NCI-H510A treated with DMSO at 0.1 percent for 48 hours (cell line): Measurements from ENCODE around the gene FBXW12.
"Not testable (repeated sequence)": the region's sequence is repeated elsewhere in the genome, so short reads cannot be mapped to it uniquely, and the experiment has no call there.

Source experiments
- DNase-seq: peaks from one replicate; lab custom pipeline; 2025; lab: John Stamatoyannopoulos, UW

FBXW12 gene, protein sequence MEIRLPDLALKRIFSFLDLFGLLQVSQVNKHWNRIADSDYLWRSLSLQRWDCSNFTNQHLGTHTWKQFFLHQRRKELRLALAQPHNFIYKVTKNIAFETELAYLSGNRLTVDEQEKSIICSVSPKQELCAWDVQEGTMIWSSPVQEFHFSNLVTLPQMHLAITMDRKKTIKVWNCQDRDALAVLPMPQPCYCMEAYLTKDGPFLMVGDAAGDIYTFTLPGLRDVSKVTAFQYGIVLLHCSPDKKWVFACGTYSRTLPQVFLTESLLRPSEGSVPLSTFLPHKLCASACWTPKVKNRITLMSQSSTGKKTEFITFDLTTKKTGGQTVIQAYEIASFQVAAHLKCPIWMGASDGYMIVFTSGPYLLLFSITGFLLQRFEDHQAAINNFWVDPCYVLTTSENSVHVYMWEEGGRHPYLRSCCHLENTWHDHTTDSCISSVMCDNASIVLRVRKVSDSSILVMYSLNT

DNA sequence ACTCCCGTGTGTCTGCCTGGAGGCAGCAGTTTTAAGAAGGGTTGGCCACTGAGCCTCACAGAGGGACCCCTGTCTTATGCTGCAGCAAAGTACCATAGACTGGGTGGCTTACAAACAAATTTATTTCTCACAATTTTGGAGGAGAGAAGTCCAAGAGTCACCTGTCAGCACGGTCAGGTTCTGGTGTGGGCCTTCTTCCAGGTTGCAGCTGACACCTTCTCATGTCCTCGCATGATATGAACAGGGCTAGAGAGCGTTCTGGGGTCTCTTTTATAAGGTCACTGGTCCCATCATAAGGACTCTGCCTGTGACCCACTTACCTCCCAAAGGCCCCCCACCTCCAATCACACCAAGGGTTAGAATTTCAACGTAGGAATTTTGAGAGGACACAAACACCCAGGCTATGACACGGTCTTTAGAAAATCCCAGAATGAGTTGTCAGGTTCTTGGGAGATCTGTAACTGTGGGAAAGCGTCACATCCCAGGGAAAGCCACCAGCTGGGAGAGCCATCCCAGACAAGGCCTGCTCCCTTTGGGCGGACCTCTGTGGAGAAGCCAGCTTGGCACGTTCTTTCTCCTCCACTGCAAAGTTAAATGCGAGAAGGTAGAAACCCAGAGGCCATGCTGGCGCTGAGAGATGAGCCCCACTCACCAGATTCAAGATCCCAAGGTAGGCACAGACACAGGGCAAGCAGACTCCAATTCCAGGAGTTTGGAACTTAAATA lies at the start of gene FBXW12:
FBXW12 (plus strand) TSS at position 569 of the 726 bp plus-strand sequence. CDS start 549 bp downstream, outside the sequence.
- DNase-seq: no peak

DNA sequence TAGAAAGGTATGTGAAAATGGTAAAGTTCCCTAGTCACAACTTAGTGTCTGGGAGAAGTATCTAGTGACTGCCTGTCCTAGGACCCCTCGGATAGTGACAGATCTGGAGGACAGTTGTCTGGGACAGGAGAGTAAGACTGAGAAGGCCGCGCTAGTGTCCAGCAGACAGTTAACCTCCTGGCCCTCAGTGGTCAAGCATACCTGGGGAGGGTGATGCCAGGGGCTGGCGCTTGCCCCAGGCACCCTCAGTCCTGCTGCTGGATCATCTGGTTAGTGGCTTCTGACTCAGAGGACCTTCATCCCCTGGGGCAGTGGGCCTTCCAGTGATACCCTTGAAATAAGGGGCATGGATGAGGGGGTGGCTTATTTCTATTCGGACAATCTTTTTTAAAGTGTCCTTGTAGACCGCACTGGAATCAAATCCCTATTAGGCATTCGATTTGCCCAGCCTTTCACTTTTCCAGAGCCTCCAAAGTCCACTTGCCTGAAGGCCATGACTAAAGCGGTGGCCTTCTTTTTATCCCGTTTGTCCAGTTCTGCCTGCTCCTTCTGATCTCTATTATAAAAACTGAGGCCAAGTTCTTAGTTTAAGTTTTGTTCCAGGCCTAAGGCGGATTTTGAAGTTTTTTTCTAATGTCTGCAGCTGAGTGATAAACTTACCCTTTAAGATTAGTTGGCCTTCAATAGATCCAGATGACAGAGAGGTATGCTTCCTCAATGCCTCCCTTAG lies 40.1 kb upstream of the FBXW12 start:
- DNase-seq: not testable (repeated sequence)

DNA sequence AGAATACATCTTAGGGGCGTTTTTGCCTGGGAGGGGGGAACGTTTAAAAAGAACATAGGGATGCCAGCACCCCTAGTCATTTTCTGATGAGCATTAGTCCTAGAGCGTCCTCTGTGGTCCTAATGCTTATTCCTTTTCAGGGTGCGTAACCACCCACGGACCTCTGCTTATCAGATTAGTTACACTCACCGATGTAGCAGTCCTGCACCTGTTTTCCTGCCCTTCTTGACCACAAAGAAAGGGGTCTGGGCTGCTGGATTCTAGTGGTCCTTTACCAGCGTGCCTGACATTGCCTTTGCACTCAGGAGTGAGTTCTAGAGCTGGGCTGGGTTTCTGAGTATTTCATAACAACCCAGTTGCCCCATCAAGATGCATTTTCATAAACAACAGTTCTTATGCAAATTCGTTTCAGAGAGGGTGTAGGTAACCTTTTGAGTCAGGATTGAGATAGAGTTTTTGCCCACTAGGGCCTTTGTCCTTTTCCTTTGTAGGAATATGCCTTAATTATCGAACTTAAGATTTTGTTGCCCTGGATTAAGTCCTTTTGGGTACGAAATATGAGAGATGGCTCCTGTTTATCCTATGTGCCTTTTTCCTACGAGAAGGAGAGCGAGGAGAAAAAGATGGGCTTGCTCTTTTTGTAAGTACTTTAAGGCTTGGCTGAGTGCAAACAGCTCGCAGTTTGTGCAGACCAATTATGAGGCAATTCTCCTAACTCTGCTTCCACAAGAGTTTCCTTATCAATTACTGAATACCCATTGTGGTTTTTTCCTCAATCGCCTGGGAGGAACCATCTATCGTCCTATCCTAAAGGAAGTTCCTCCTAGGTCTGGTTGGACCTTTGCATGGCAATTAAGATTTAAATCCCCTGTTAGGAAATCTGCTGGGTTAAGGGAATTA lies 38.4 kb upstream of the FBXW12 start, which contains the start of gene SPINK8:
SPINK8 (minus strand) TSS at position 316 of the 900 bp plus-strand sequence. CDS start 5,320 bp downstream, outside the sequence.
- DNase-seq: not testable (repeated sequence)

DNA sequence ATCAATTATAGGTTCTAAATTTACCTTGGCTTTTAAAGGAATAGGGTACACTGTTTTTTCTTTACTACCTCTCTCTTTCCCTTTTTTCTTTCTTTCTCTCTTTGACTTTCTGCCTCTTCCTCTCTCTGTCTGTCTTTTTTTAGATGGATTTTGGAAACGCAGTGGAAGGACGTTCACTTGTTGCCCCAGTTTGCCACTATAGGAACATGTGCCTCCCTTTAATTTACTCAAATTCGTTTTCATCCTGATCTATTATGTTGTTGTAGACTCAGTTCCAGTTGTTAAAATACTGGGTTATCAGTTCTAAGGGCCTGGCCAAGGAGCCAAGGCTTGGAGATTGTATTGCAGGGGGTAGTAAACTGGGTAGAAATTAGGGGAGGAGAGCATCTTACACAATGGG lies 37.4 kb upstream of the FBXW12 start:
- no peak for DNase-seq

DNA sequence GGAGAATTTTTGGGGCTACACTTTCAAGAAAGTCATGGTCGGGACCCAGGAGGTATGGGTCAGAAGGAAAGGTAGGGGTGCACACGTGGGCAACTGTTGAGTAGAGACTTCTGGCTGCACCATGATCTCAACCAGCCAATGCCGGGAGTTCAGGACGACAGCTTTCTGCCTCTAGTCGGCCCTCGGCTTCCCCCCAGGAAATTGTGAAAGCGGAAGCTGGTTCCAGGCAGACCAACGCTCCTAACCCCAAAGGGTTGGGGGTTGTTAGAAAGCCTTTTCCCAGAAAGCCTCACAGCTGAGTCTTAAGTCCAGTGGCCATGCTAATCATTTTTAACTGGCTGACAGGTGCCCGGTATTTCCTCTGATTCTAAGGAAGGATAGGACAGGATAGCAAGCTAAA lies 36.7 kb upstream of the FBXW12 start:
- DNase-seq: not testable (repeated sequence)

DNA sequence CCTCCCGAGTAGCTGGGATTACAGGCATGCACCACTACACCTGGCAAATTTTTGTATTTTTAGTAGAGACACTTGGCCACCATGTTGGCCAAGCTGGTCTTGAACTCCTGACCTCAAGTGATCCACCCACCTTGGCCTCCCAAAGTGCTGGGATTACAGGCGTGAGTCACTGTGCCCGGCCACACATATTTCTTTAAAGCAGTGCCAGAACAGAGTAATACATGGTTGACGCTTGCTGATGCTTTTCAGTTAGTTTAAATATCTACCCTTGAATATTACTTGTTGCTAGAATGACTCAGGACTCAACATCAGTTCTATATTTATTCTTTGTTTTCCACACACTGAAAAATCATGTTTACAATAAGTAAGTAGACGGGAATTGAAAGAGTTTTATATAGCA lies 34.5 kb upstream of the FBXW12 start:
- not testable (repeated sequence) for DNase-seq

DNA sequence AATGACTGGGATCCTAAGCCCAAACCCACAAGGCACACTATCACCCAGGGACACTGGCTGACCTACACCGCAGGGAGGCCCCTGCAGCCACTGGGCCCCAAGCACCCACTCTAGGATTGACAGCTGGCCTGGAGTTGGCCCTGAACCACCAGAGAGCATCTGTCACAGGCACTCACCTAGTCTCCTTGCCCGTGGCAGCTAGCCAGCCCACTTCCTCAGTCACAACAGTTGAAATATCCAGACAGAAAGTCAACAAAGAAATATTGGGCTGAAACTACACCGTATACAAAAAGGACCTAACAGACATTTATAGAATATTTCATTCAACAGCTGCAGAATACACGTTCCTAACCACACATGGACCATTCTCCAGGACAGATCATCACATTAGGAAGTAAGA lies 33.4 kb upstream of the FBXW12 start:
- no peak for DNase-seq

DNA sequence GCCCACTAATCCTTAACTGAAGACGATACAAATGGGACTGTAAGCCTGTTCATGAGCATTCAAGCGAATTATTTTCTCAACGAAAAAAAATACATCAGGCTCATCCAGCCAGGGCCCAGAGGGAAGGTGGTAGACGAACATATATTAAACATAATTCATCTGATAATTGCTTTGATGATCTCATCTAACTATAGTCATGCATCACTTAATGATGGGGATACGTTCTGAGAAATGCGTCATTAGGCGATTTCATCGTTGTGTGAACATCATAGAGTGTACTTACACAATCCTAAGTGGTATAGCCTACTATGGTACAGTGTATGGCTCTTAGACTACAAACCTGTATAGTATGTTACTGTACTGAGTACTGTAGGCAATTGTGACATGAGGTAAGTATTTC lies 28.6 kb upstream of the FBXW12 start:
- DNase-seq: no peak

DNA sequence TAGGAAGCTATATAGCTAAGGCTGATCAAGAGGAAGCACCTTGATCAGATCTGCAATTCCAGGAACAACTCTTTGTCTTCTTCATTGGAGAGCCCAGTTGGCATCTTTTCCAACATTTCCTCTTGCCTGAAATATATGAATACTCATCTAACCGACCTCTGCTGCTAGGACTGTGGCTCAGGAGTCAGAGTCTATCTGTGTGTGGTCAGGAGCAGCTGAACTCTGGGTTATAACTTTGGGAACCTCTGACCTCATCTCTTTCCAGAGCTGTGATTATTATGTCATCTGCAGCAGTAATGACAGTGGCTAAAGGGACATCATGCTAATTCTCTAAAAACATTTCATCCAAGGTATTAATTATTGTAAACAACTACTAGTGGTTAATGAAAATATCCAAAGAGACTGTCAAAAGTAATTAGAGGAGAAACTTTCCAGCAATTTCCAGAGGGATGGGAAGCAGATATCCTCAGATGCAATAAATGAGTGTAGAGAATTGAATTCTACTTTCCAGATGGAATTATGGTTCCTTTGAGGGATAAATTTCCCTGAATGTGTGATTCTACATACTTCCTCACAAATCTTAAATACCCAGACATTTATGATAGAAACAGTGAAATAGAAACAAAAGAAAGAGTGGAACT lies 27.0 kb upstream of the FBXW12 start:
- no peak for DNase-seq

DNA sequence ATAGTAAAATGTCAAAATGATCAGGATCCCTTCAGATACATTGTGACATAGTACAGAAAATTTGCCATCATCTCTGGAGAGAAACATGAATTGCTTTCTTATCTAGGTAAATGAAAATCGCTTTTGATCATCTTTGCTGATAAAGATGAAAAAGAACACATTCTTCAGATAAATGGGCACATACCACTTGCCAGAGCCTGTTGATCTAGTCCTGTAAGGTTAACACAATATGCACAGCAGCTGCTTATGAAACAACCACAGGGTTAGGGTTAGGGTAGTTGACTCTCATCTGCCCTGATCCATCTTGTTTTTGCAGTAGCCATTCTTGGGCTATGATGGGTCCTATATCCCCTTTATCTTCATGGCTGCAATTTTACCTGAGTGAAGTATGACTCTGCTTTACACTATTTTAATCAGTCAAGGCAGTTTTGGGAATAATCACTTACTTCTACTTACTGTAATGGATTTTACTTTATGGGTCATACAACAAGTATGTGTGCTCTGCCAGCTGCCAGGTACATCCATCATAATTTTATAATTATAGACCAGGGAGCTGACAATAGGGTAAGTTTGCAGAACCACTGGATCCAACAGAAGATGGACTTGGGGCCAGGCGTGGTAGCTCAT lies 26.0 kb upstream of the FBXW12 start:
- no peak for DNase-seq

DNA sequence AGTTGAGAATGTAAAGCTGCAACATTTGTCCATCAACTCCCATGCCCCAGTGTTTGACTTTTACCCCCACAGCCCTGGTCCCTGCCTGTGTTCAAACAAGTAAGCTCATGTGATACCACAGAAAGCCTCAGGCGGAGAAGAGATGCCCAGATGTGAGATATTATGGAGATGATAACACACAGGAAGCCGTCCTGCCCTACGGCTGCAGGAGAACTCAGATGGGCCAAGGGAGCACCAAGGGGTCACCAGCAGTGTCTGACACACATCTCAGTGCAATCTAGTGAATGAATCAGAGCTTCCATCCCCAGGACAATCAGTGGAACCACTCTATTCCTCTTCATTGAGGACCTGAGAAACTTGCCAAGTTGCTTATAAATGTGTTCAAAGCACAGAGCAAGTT lies 24.5 kb upstream of the FBXW12 start:
- no peak for DNase-seq

DNA sequence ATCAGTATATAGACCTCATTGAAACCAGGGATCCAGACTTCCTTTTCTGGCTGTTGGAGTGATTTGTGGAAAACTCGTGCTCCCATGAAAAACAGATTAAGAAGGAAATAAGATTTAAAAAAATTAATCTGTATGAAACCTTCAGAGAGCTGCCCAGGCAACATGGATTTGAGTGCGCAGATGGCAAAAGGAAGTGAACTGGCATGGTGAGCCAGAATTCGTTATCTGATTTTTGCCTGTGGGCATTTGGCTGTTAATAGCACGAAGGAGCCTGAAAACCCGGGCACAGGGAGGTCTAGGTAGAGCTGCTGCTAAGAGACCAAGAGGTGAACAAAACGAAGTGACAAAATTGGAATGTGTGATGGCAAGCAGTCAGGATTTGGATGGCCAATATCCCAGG lies 19.5 kb upstream of the FBXW12 start:
- no peak for DNase-seq

DNA sequence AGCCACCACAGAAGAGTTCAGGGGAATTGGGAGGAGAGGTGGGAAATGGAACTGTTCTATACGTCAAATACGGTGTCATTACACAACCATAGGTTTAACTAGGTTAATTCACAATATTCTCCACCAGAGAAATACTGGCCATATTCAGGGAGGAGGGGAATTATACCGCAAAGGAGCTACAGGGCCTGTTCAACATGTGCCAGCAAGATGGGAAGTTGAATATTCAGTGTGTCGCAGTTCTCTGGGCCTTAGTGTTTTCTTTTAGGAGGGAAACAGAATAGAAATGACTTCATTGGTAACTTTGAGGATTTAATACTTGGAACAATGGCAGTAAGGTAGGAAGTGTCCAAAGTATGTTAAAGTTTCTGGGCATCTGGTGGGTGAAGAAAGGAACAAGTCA lies 18.0 kb upstream of the FBXW12 start:
- no peak for DNase-seq

DNA sequence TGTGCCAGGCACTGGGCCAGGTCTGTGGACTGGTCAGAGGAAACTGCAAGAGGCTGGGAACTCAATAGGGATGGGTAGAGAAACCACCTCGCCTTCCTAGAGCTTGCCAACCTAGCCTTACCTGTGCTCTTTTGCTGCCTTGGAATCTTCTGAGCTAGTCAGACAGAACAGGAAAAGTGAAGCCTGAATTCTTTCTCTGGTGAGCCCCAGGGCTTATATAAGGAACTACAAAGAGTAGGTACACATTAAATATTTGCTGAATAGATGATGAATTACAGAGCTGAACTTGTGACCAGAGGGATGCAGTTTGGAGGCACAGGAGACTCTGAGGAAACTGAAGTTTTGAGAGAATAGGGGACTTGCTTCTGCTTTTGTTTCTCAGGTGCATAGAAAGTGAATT lies 15.6 kb upstream of the FBXW12 start:
- DNase-seq: no peak

DNA sequence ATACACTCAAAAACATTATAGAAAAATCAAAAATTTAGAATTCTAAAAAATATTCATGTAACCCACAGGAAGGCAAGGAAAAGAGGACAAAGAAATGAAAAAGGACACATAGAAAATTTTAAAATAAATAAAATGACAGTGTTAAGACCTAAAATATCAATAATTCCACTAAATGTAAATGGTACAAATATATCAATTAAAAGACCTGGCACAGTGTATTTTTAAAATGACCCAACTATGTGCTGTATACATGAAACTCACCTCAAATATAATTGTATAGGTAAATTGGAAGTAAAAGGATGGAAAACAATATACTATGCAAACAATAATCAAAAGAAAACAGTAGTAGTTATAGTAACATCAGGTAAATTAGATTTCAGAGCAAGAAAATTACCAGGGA lies 10.1 kb upstream of the FBXW12 start:
- no peak for DNase-seq

DNA sequence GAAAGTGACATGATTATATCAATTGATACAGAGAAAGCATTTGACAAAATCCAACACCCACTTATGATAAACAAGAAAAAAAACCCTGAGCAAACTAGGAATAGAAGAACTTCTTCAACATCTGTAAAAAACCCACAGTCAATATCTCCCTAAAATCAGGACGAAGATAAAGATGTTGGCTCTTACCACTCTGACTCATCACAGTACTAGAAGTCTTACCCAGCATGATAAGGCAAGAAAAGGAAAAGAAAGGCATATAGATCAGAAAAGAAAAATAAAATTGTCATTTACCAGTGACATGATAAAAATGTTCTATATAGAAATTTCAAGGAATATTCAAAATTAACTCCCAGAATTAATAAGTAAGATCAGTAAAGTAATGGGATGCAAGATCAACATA lies 7.2 kb upstream of the FBXW12 start:
- no peak for DNase-seq

DNA sequence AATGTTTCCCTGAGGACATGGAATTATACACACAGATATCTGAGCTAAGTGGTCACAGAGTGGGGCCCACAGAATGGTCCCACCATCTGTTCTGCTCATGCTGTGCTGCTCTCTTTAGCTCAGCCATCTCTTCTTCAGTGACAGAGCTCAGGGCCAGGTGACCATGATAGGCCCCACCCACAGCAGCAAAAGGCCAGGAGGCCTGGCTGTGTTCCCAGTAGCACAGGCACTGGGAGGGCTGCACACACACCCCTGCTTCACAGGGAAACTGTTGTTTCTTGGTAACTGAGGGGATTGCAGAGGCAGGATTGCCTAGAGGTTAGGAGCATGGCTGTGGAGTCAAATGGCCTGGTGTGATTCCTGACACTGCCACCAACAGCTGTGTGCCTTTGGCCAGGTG lies 4.8 kb upstream of the FBXW12 start:
- no peak for DNase-seq

DNA sequence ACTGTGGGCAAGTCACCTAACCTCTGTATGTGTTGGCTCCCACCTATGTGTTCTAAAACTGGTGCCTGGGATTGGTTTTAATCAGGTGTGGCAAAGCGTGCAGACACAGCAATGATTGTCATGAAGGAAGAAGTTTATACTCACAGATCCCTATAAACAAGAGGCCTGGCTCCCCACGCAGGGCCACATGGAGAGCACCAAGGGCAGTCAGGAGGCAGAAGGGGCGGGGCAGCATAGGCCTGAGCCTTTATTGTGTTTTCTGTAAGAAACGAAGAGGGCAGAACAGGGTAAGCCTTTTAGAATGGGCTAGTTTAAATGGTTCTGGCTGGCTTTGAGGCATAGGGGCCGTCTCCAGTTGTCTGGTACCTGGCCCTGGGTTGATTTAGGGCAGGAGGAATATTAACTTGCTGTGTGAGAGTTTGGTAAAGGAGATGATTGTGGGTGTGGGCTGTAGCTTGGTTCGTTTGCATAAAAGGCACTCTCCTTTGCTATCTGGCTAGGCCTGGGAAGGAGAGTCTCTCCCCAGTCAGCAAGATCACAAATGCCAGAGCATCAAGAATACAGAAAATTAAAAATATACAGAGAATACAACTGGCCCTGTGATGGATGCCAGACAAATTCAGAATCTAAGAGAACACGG lies 2.2 kb upstream of the FBXW12 start:
- DNase-seq: peak; percentile 15

DNA sequence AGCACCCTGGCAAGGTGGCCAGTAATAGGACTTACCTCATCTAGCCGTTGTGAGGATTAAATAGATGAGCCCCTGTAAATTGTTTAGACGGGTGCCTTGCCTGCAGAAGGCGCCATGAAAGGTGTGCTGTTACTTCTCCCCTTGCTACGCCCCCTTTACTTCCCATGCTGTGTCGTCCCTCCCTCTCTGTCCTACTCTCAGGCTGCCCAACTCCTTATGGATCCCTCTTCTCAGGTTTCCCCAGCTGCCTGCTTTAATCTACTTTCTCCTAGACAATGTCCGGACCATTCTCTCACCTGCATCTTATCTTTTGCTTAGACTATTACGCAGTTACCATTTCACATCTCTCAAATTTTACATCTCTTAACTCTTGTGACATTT lies 1.7 kb upstream of the FBXW12 start:
- DNase-seq: peak; percentile 31

DNA sequence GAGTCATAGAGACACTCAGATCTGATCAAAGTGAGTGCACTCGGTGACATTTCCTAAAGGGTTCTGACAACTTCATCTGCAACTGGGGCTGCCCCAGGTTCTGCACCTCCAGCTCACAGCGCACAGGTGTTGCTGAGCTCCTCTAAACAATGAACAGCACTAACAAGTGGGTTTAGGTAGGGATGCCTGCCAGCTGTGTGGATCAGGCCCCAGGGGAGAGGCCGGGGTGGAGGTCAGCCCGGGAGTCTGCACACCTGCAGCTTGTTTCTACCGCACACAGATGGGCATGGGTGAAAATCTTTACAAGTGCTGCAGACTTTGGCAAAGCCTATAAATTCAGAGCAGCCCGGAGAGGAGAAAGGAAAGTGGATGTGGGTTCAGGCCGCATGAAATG lies 355 bp downstream of the FBXW12 start:
- peak; percentile 25 for DNase-seq
